Neural progenitor cell (in vitro differentiated cells): Measurements from ENCODE around the gene POFUT1.

ENCODE experiments used
- CTCF ChIP-seq: fragments of 200-600 bp; sonication (generic); IDR thresholded peaks from 2 replicates; pipeline ENCODE4 v1.5.1; 2017; ENCODE audit warnings: antibody characterized with exemption, mild to moderate bottlenecking
- EZH2 ChIP-seq: fragments of 200-600 bp; sonication (generic); IDR thresholded peaks from 2 replicates; pipeline ENCODE4 v1.6.1; 2017; ENCODE audit warnings: antibody characterized with exemption, mild to moderate bottlenecking, moderate library complexity
- EZH2phosphoT487 ChIP-seq: fragments of 200-600 bp; sonication (generic); IDR thresholded peaks from 2 replicates; pipeline ENCODE4 v1.6.1; 2017; ENCODE audit warnings: antibody characterized with exemption

- TF ChIP-seq CTCF, result no peak
- no peak for TF ChIP-seq EZH2
- TF ChIP-seq EZH2phosphoT487, result no peak
These were observed 26.1 kb upstream of the POFUT1 start for GRCh38 chr20:32181606-32182005.
